Fibroblast of skin of back (primary cell): Measurements from ENCODE around the gene PTPRM.

ENCODE experiments used
- DNase-seq: peaks from one replicate; pipeline ENCODE4 v3.0.0-alpha.2; 2013

PTPRM gene

DNA sequence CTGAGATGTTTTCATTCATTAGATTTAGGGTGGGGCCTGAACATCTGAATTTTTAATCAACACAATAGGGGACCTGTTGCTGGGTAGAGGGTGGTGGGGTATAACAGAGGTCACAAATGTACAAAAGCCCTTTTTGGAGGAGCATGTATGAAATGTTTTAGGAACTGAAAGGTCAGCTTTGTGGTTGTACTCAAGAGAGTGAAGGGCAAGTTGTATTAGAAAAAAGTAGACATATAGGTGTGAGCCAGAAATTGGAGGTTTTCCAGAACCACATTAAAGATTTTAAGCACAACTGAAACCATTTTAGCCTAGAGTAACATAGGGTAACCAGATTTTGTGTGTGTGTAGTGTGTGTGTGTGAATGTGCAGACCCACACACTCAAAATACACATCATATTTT, 62.3 kb downstream of the PTPRM start:
- DNase-seq = no peak

DNA sequence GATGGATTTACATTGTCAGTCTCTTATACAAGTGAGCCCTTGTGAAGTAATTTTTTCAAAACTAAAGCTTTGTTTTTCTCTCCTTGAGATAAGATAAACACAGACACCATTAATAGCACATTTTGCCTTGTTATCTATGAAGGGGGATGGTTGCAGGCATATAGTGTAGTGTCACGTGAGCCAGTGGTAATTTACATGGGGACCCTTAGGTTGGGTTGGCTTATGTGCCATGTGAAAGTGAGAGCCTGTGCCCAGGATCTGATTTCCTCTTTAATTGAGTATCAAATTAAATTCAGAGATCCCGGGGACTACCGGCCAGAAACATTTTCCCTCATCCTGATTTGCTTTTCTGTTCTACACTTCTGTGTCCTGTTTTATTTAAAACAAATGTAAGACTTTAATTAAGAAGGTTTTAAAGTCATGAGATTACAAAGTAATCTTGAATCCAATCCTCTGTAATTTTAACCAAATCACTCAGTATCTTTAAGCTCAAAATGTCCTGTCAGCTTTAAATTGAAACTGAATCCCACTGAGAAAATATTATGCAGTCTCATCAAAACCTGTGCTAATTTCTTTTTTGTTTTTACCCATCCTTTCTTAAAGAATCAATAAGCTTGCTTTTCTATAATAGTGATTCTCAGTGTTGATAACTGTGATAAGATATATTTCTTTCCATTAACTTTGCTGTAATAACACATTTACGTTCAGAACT, 63.8 kb downstream of the PTPRM start:
- DNase-seq = no peak

DNA sequence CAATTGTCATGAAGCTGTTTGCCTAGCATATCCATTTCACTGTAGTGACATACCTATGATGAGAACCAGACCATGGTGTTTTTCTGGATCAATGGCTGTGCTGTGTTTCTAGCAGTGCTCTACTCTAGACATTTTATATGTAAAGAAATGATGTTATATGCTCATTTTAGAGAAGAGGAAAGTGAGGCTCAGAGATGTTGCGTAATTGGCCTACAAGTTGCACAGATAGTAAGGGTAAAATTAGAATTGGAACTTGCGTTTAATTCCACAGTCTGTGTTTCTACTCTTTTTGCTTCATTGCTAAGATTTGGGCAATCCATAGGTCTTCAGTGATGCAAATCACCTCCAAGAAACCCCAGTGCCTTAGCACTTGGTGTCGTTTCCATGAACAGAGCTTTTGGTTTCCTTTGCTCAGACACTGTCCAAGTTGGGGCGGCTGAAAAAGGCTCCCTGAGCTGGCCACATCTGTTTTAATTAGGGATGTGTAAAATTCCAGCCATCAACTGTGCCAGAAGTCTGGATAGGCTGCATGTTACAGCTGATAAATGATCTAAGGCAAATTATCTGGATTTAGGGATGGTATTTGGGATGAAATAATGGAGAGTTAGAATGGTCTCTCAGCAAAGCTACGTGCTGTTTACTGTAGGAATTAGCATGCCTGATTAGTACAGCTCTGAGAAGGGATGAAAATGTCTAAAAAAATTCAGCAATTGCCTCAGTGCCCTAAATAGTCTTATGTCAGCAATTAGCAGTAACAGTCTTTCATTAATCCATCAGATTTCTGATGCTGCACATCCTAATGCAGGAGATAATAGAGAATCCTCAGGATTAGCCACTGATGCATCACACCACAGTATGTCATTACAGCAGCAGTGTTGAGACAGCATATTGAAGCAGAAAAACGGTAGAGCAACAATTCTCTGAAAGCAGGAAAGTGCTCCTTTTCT, 65.3 kb downstream of the PTPRM start:
- DNase-seq = no peak

DNA sequence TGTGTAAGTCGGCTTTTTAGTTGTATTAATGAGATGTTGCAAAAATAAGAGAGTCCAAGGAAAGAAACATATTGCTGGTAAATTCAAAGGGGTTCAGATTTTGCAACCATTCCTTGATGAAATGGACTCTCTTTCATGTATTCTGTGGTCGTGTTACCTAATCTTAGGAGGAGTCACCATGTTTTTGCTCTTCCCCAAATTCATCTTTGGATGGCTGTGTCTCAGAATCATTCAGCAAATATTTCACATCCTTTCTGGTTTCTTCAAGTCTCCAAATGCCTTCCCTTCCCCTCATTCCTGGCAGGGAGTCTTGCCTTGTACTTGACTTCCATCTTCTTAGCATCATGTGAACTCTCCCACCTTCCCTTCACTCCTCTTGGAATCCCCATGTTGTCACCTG, 66.1 kb downstream of the PTPRM start:
- peak; percentile 21 for DNase-seq

- no peak for DNase-seq
Observed at GRCh38 chr18:7635948-7636347, 68.8 kb downstream of the PTPRM start.

- peak; percentile 28 for DNase-seq
Observed at GRCh38 chr18:7637269-7637668, 70.2 kb downstream of the PTPRM start.

DNA sequence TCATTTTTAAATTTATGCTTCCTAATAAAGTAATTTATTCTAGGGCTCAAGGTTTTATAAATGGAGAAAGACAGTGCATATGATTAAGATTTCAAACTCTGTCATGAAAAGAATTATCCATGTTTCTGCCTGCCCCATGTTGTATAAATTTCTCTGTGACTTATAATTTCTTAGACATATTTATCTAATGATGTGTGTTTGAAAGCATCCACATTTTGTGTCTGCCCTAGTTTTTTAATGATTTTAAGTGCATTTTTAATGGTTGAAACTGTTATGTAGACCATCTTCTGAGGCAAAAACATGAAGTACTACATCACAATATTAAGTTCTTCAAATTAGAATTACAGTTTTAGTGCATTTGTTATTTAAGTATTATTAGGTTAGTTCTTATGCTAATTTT, 71.2 kb downstream of the PTPRM start:
- no peak for DNase-seq

GRCh38 chr18:7641813-7642212, 74.7 kb downstream of the PTPRM start:
- DNase-seq = no peak

DNA sequence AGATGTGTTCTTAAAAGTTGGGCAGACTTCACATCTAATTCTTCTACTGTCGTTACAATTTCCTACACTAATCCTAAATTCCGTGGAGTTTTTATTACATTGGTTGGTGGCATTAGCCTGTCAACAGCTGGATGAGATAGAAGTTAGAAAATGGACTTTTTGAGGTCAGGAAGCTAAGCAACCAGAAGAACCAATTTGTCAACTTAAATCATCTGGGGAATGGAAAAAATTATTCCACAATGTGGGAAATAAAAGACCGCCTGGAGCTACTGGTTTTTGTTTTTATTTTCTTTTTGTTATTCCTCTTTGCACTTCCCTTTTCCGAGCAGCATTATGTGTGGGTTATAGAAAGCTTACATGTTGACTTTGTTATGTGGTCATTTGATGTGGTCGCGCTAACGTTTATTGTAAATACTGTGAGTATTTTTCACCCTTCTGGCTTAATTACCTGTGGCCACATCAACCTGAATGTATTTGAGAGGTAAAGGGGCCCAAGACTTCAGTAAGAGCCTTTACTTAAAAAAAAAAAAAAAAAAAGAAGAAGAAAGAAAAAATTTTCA, 75.3 kb downstream of the PTPRM start:
- DNase-seq = no peak

DNA sequence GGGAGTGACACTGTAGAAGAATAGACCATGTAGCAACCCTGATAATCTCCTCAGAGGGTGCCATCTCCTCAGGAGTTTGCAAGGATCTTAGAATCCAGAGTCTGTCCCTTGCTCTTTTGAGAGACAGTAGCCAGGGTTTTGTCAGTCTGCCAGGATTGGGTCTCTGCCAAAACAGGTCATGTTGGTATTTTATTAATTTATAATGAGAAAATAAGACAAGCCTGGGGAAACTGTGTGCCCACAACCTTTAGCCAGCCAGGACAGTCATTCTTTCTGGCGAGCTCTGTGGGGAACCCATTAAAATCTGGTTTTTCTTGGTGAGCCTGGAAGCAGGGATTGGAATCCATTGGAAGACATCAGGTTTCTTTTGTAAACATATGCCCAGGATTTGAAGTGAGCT, 78.6 kb downstream of the PTPRM start:
- no peak for DNase-seq

DNA sequence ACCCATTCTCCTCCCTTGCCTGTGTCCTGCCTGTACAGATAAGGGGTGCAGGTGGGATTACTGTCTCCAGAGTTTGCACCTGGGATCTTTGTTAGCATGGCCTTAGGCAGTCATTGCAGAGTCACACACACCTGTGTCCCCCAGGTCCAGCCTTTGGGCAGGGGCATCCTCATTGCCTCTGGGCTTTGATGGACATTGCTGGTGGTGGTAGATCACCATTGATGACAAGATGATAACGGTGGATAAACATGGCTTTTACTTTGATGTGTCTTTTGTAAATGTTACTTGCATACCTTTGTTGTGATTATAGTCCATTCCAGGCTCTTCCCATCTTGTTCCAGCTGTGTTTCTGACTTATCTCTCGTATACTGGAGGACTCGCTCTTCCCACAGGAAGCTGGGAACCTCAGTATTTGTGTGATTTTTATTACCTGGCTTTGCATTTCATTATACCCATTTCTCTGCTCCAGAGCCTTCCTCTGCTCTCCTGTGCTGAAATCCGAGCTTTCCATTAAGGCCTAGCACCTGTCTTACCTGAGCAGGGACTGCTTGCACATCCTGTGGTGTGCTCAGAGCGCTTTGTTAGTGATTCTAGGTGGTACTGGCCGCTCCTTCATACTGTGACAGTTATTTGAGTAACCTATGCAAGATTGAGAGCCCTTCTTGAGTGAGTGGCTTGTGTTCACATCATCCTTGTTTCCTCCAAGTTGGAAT, 79.2 kb downstream of the PTPRM start:
- DNase-seq = no peak

DNA sequence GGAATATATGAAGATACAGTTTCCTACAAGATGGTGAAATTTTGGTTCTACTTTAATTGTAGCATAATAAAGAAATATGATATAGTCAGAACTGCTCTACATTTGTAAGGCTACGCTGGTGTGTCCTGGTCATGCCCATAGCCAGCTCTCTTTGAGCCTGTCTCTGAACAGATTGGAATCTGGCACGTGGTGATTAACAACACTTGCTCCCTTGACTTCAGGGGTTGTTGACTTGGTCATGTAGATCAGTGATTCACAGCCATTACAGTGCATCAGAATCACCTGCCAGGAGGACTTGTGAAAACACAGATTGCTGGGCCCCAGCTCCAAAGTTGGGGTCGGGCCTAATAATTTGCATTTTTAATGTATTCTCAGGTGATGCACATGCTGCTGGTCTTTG, 80.4 kb downstream of the PTPRM start:
- DNase-seq = no peak

GRCh38 chr18:7657050-7657449, 89.9 kb downstream of the PTPRM start:
- no peak for DNase-seq

- DNase-seq = no peak
Observed at GRCh38 chr18:7657937-7658336, 90.8 kb downstream of the PTPRM start.

- no peak for DNase-seq
Observed at GRCh38 chr18:7658701-7659100, 91.6 kb downstream of the PTPRM start.

- DNase-seq = no peak
Observed at GRCh38 chr18:7661207-7661606, 94.1 kb downstream of the PTPRM start.

DNA sequence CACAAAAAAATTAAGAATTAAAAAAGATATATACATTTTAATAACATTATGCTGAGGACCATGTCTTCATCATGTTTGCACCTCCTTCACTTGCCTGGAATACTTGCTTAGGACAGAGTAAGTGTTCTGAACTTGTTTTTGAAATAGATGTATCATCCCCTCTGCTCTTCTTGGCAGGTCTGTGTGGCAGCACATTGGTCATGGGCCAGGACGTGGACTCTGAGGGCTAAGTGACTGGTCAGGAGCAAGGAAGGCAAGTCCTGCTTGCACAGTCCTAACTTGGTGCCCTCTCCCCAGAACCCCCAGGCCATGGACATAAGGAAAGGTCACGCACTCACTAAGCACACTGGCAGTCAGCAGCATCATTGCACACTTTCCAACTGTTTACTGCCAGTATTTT, 95.8 kb downstream of the PTPRM start:
- no peak for DNase-seq

GRCh38 chr18:7663366-7664312, 96.5 kb downstream of the PTPRM start:
- peak; percentile 5 for DNase-seq

- DNase-seq = no peak
Observed at GRCh38 chr18:7666195-7666776, 99.2 kb downstream of the PTPRM start.

DNA sequence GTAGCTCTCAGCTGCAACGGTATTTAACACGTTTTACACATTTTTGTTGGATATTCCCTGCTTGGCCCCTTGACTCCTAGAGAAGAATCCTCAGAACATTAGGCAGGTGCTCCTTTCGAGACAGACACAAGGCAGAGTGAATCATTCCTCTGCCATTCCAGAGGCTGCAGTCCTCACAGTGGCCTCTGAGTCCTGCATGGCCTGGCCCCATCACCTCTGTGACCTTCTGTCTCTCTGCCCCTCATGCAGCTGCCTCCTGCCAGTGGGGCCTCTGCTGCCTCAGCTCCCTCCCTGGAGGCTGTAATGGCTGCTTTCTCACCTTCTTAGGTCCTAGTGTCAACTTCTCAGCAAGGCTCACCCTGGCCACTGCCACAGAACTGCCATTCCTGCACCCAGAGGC, 101.3 kb downstream of the PTPRM start:
- DNase-seq = no peak

- no peak for DNase-seq
Observed at GRCh38 chr18:7669361-7669760, 102.2 kb downstream of the PTPRM start.
